Motor neuron (in vitro differentiated cells): Measurements from ENCODE around the gene VEZT. TPM values are rescaled to one million over a fixed set of nuclear protein-coding genes. Genes with fewer than 3 reads are reported as not detected.
"Not testable (repeated sequence)": the region's sequence is repeated elsewhere in the genome, so short reads cannot be mapped to it uniquely, and the experiment has no call there.

Experiments used
- ATAC-seq, 8 experiments: fragments of 200-7000 bp; cut with Tn5 transposase; replicated peaks in 6 of 8; 2 replicates each; pipeline ENCODE4 v1.8.0; 2021; ENCODE audit warnings: mild to moderate bottlenecking in 8 of 8, moderate library complexity in 8 of 8
- H3K27ac ChIP-seq, 2 donors: fragments of 250-450 bp; sonication (Bioruptor Pico); 2 replicates each; pipeline ENCODE4 v1.9.0; 2021; ENCODE audit warnings: antibody characterized with exemption in 2 of 2, mild to moderate bottlenecking in 2 of 2, moderate library complexity in 1 of 2
- H3K4me1 ChIP-seq, 2 donors: fragments of 250-450 bp; sonication (Bioruptor Pico); replicated peaks in 1 of 2; 2 replicates each; pipeline ENCODE4 v1.6.1; 2021; ENCODE audit warnings: antibody characterized with exemption in 2 of 2, mild to moderate bottlenecking in 2 of 2, moderate library complexity in 1 of 2
- H3K4me3 ChIP-seq, 5 donors: fragments of 250-450 bp; sonication (Bioruptor Pico); 2 replicates each; pipeline ENCODE4 v1.9.0; 2021; ENCODE audit warnings: antibody characterized with exemption in 5 of 5, mild to moderate bottlenecking in 5 of 5, moderate library complexity in 4 of 5
- WGBS, 10 experiments: fragments of 450-650 bp; shearing (Covaris generic); methylation state at CpG; one replicate each; pipeline ENCODE4 v1.0.0; 2022; 5-methylcytosine and 5-hydroxymethylcytosine counted together
- in situ Hi-C, 9 experiments: fragments of 400-800 bp; cut with MboI; loops; one replicate each; pipeline ENCODE4 v1.15.0; 2021; ENCODE audit warnings: low sequenced_read_pairs in 9 of 9, low pct_unique_long_range_greater_than_20kb in 2 of 9; ENCODE audit not compliant: unreplicated experiment in 9 of 9
- total RNA-seq, 8 experiments: library from RNA; unstranded; fragments of 300-600 nt; gene quantifications; 2 replicates each; pipeline versions ENCODE4 v1.2.3 to v1.2.4, GENCODE V29; 2022

Gene VEZT
- total RNA-seq, 8 experiments from 2014 or later = 77.5 to 166 (median 99.5) TPM

DNA sequence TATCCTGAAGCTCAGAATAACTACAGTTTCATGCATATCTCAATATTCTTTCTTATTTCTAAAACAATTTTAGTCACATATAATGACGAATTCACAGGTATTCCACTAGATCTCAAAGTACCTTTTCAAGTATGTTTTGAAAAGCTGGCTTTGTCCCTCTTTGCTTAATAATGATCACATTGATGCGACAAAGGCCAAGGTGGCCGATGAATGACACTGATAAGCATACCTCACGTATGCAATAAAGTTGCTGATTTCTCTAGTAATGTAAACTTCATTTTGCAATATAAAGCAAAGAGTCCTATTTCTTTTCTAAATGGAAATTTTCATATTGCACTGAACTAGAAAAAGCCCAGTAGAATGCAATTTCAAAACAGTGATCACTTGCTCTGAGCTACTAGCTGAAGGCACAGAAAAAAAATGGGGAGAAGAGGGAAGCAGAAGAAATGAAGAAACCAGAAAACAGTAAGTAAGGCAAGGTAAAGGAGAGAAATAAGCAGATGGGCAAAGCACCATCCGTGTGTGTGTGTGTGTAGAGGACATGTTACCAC lies 29.7 kb upstream of the VEZT start:
- WGBS, 10 experiments = 31 to 100% (median 83%) methylated on average over 2 to 5 of the region's 5 CpGs
- Histone ChIP-seq H3K4me3 (no peak overlapping the region), H3K27ac (no peak overlapping the region), H3K4me1 (peaks cover 5 to 8% of the 10 kb centered on the region in 2 donors)
- no peak for ATAC-seq
- in situ Hi-C loops = no loop called here

DNA sequence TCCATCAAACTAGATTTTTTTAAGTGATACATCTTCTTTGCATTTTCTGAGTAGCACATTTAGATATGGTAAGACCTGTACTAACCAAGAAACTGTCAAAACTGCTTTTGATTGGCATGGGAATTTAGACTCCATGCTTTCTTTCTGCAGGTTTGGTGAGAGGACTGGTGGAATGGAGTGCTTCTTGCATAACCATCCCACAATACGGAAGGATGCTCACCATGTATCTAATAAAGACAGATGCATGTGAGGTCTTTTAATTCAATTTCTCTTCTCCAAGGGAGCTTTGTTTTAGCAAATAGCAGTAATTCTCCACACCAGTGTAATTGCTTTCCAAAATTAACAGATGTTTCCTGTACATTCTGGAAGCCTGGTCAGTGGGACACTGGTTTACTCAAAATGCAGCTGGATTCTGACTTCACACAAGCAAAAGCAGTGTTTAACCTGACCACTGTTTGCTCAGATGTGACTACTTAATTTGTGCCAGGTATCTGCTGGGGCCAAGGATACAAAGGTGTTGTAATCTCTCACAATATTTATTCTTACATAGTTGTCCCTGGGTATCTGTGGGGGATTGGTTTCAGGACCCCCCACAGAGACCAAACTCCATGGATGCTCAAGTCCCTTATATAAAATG lies 26.4 kb upstream of the VEZT start:
- 71 to 100% (median 82%) methylated on average over 1 of the region's 1 CpG; no CpG with 5 or more reads in 5 of the 10 experiments for WGBS, 10 experiments
- no peak overlapping the region for H3K4me3 ChIP-seq
- no peak overlapping the region for H3K27ac ChIP-seq
- peak in 1 of 8 experiments; percentile 11 for ATAC-seq
- in situ Hi-C loops = no loop called here
- peaks cover 5 to 8% of the 10 kb centered on the region in 2 donors for H3K4me1 ChIP-seq

DNA sequence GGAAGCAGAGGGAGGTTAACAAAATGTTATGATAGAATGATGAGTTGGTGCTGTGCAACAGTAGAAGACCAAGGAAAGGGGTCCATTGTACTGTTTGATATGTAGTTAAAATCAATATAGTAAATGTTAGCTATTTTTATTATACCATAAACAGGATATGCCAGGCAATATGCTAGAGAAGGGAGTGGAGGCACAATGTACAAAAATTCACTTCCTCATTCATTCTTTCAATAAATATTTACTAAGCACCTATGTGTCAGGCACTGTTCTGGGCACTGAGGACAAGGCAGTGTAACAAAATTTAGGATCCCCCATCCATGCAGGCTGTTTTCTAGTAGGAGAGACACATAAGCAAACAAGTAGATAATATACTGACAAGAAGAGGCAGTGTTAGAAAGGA lies 25.3 kb upstream of the VEZT start:
- no peak for ATAC-seq
- peaks cover 5 to 8% of the 10 kb centered on the region in 2 donors for H3K4me1 ChIP-seq
- no peak overlapping the region for H3K27ac ChIP-seq
- H3K4me3 ChIP-seq = no peak overlapping the region
- in situ Hi-C loops = no loop called here

DNA sequence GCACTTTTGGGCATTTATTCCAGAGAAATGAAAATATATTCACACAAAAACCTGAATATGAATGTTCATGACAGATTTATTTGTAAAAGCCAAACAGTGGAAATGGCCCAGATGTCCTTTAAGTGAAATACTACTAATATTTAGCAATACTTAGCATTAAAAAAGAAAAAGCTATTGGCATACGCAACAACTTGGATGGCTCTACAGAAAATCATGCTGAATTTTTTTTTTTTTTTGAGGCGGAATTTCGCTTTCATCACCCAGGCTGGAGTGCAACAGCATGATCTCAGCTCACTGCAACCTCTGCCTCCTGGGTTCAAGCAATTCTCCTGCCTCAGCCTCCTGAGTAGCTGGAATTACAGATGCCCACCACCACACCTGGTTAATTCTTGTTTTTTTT lies 24.5 kb upstream of the VEZT start:
- in situ Hi-C loops = no loop called here
- Histone ChIP-seq H3K27ac (no peak overlapping the region), H3K4me1 (peaks cover 0 to 2% of the 10 kb centered on the region in 2 donors), H3K4me3 (no peak overlapping the region)
- ATAC-seq = no peak
- WGBS, 10 experiments = 71 to 100% (median 97%) methylated on average over 1 to 3 of the region's 3 CpGs; no CpG with 5 or more reads in 1 of the 10 experiments

DNA sequence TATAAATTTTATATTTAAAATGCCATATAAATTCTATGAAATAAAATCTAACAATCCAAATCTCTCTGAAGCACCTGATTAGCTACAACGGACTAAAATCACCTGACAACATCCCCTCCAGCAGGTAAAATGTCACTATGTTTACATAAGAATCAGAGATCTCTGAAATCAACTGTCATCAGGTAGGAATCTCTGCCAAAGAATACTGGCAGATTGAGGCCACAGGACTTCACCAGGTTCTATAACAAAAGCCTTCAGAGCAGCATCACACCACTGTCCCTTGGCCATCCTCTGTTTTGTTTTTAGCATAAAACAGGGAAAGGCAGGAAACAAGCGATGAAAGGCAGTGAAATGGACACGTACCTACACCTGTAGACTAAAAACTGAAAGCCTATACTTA lies 22.5 kb upstream of the VEZT start:
- ATAC-seq = no peak
- in situ Hi-C loops = no loop called here
- Histone ChIP-seq H3K27ac (no peak overlapping the region), H3K4me3 (no peak overlapping the region), H3K4me1 (peaks cover 2 to 6% of the 10 kb centered on the region in 2 donors)
- 61 to 100% (median 95%) methylated on average over 1 to 3 of the region's 3 CpGs; no CpG with 5 or more reads in 1 of the 10 experiments for WGBS, 10 experiments

DNA sequence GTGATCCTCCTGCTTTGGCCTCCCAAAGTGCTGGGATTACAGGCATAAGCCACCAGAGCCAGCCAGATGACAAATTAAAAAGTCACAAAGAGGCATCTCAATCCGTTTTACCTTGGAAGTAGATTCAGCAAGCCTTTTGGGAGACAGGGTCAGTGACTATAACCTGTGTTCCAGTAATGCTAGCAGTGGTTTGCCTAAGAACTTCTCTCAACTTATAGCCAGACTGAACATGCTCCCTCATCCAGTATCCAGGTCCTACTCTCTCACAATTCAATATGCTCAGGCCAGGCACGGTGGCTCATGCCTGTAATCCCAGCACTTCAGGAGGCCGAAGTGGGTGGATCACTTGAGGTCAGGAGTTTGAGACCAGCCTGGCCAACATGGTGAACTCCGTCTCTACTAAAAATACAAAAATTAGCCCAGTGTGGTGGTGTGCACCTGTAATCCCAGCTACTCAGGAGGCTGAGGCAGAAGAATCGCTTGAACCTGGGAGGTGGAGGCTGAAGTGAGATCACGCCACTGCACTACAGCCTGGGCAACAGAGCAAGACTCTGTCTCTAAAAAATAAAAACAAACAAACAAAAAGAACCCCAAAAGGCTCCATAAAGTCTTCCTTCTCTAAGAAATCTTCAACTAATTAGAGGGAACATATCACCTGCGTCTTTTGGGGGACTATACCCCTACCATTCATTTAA lies 20.6 kb upstream of the VEZT start:
- ATAC-seq, in situ Hi-C loops, H3K4me3 ChIP-seq, H3K27ac ChIP-seq: not testable (repeated sequence)
- H3K4me1 ChIP-seq = peaks cover 6 to 14% of the 10 kb centered on the region in 2 donors
- 83 to 100% (median 96%) methylated on average over 1 to 6 of the region's 7 CpGs for WGBS, 10 experiments

DNA sequence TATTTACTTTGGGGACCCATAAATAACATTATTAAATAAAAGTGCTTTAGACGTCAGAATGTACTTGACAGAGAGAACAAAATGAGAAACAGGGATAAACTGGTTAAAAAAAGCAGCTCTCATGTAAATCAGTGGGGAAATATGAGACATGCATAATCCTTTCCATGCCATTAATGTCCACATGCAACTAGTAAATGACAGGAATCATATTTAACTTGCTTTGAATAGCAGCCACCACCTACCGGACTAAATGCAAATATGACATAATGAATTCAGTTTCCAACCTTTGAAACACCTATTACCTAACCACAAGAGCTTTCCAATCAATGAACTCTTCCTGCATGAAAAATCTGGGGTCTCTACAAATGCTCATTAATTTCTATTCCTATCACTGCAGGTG lies 20.0 kb upstream of the VEZT start:
- H3K4me3 ChIP-seq = no peak overlapping the region
- peak in 3 of 8 experiments; percentile 10 to 48 (median 33) for ATAC-seq
- peaks cover 6 to 14% of the 10 kb centered on the region in 2 donors for H3K4me1 ChIP-seq
- WGBS, 10 experiments = 0 to 100% (median 91%) methylated on average over 1 to 2 of the region's 2 CpGs; no CpG with 5 or more reads in 1 of the 10 experiments
- H3K27ac ChIP-seq = no peak overlapping the region
- in situ Hi-C loops = no loop called here

DNA sequence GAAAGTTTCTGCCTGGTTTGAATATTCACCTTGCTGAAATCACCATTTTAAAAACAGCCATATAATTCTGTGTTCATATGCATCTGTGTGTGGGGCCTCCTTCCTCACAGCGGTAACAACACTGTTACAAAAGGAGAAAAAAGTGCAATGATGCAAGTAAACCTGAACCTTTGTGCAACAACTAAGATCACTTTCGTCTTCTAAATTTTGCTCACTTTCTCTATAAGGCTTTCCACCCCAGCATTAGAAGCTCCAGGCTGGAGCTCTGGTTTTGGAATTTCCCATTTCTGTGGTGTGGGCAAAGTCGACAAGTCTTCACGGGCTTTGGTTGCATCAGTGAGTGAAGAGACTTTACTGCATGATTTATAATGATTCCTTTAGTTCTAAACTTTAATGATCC lies 18.7 kb upstream of the VEZT start:
- in situ Hi-C loops = no loop called here
- ATAC-seq = no peak
- 24 to 100% (median 44%) methylated on average over 1 to 4 of the region's 4 CpGs; no CpG with 5 or more reads in 2 of the 10 experiments for WGBS, 10 experiments
- Histone ChIP-seq H3K27ac (no peak overlapping the region), H3K4me1 (peaks cover 8 to 14% of the 10 kb centered on the region in 2 donors), H3K4me3 (no peak overlapping the region)

DNA sequence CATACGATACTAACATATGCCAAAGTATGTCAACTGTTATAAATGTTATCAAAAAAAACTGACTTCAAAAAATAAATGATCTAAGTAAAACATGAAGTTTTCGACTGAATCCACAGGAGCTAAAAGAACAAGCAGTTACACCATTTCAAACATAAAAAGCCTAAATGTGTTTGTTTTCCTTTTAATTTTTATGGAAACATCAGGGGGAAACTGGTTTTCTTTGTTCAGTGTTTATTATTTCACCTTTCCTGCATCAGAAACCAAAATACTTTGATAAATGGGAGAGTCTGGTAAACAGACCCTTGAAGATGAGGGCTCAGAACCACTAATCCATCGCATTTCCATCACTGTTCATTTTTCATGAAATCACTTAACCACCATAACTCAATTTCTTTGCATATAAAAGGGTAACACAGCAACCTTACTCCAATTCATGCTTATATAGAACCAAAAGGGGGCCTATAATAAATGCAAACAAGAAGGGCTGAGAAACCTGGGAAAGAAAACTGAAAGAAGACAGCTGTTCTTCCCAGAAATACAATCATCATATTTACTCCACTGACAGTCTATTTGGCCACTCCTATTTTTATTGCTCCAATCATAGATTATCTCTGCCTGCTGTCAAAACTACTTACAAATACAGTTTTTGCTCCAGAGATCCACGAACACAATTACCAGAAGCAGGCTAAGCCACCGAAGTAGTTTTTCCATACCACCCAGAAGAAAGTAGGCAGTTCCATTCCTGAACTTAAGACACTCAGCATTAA lies 17.3 kb upstream of the VEZT start:
- 24 to 88% (median 62%) methylated on average over 1 to 5 of the region's 5 CpGs for WGBS, 10 experiments
- Histone ChIP-seq H3K4me1 (peaks cover 14 to 15% of the 10 kb centered on the region in 2 donors), H3K27ac (no peak overlapping the region), H3K4me3 (no peak overlapping the region)
- peak in 3 of 8 experiments; percentile 27 to 50 (median 34) for ATAC-seq
- in situ Hi-C loops = no loop called here

DNA sequence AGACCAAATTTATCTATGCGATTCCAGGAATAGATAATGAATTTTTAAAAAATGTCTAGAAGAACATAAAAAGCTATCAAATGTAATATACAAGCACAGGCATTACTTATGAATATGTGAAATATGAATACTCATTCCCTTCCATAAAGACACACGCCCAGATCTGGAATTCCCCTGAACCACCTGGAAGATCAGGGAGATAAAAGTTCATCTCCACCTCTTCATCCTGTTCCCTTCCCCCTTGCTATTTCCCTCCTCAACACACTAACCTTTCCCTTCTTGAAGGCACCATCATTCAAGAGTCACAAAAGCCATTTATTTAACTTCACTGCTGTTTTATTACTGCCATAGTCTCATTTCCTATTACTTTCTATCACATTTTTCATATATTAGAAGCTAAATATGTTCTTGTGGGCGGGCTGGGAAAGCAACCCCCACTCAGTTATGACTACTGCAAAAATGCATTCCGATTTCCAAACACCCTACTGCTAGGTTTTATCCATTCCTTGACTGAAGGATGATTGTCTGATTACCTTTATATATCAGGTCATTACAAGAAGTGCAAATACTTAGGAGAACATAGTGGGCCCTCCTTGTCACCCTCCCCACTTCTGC lies 16.4 kb upstream of the VEZT start:
- peaks cover 14 to 22% of the 10 kb centered on the region in 2 donors for H3K4me1 ChIP-seq
- no peak overlapping the region for H3K27ac ChIP-seq
- WGBS, 10 experiments = 16 to 100% (median 93%) methylated on average over 1 to 4 of the region's 4 CpGs; no CpG with 5 or more reads in 1 of the 10 experiments
- ATAC-seq = peak in 3 of 8 experiments; percentile 1 to 50 (median 5)
- H3K4me3 ChIP-seq = no peak overlapping the region
- in situ Hi-C loops = no loop called here

DNA sequence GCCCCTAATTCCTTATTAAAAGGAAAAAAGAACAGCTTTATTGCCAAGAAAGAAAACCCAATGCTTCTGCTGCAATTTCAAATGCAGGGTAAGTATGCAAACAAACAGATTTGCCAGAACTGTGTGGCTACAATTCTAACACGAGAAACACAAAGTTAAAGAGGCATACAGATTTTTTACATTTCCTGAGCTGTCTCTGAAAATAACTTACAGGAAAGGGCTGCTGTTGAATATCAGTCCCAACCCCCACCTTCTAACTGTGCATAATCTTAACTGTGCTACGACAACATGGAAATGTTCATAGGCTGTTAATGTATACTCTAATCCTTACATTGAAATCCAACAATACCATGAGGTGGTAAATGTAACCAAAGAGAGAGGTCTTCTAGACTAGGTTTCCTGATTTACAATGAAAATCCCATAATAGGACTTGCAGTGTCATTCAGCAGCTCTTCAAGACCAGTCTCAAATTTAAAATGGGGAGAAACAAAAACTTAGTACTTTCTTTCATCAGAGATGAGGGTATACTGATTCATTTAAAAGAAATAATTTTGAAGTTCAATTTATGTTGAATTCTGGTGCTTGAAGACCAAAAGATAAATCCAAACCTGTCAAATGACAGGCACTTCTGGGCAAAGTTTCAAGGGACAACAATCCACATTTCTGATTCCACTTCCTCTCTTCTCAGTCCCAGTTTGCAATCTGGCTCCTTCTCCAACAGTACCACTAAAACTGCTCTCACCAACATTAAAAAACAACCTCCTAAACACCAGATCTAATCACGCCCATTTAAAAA lies 14.7 kb upstream of the VEZT start:
- peaks cover 14 to 22% of the 10 kb centered on the region in 2 donors for H3K4me1 ChIP-seq
- in situ Hi-C loops = no loop called here
- H3K4me3 ChIP-seq = no peak overlapping the region
- no peak overlapping the region for H3K27ac ChIP-seq
- WGBS, 10 experiments = 0 to 100% (median 74%) methylated on average over 1 to 3 of the region's 3 CpGs; no CpG with 5 or more reads in 1 of the 10 experiments
- peak in 2 of 8 experiments; percentile 6 to 17 for ATAC-seq

DNA sequence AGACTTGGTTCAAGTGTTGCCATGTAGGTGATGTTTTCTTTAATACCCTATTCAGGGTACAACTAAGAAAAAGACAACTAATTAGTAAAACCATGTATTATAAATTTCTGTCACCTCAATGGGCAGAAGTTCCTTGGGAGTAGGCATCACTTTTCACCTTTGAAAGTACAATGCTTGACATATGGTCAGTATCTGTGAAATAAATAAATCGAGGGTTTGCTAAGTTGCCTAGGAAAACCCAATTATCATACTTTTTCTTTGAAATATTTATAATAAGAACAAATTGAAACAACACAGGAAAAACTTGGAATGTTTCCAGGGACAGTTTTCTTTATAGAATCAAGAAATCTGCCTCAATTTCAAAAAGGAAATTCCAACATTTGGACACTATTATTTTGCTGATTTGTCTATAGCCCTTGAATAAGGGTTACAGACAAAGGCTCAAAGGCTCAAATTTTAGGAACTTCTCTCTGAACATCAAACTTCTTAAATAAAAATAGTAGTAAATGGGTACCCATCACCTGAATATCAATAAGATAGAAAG lies 14.0 kb upstream of the VEZT start:
- ATAC-seq = no peak
- Histone ChIP-seq H3K27ac (no peak overlapping the region), H3K4me1 (peaks cover 14 to 22% of the 10 kb centered on the region in 2 donors), H3K4me3 (no peak overlapping the region)
- in situ Hi-C loops = no loop called here
- 0 to 100% (median 80%) methylated on average over 1 of the region's 1 CpG; no CpG with 5 or more reads in 2 of the 10 experiments for WGBS, 10 experiments
